Breast epithelium (tissue), 4 donors: ENCODE results near the gene GUCY2F. TPM values are rescaled to one million over a fixed set of nuclear protein-coding genes. Genes with fewer than 3 reads are reported as not detected.

Source experiments
- DNase-seq, 2 donors: peaks; one replicate each; pipeline ENCODE4 v3.0.0-alpha.2; 2019; ENCODE audit warnings: low spot score in 2 of 2
- H3K27ac ChIP-seq, 2 donors: fragments of 200-600 bp; sonication (generic) in 1 of 2; one replicate each; pipeline ENCODE4 v1.5.1; 2016 to 2019; ENCODE audit warnings: mild to moderate bottlenecking in 1 of 2
- H3K27me3 ChIP-seq, 2 donors: fragments of 200-600 bp; sonication (generic) in 1 of 2; one replicate each; pipeline versions ENCODE4 v1.5.1 to v1.6.0; 2017 to 2019; ENCODE audit warnings: control low read depth in 1 of 2, mild to moderate bottlenecking in 1 of 2
- H3K36me3 ChIP-seq: fragments of 200-600 bp; one replicate; pipeline ENCODE4 v1.5.1; 2019
- H3K4me1 ChIP-seq, 2 donors: fragments of 200-600 bp; sonication (generic); one replicate each; pipeline ENCODE4 v1.5.1; 2016 to 2019; ENCODE audit warnings: control low read depth in 1 of 2
- H3K4me3 ChIP-seq, 3 donors: fragments of 200-600 bp; sonication (generic); 1 replicate in 2 of 3; 2 replicates in 1 of 3; pipeline ENCODE4 v1.5.1; 2016 to 2019; ENCODE audit warnings: mild to moderate bottlenecking in 3 of 3, moderate library complexity in 2 of 3
- H3K9me3 ChIP-seq, 2 donors: fragments of 200-600 bp; sonication (generic) in 1 of 2; one replicate each; pipeline ENCODE4 v1.5.1; 2016 to 2019; ENCODE audit warnings: control low read depth in 1 of 2
- POLR2A ChIP-seq: fragments of 450-650 bp; IDR thresholded peaks from one replicate; pipeline ENCODE4 v1.6.1; 2016; ENCODE audit warnings: antibody characterized with exemption, mild to moderate bottlenecking, moderate library complexity
- POLR2AphosphoS5 ChIP-seq, 3 donors: sonication (generic); formaldehyde crosslinking; IDR thresholded peaks; one replicate each; pipeline ENCODE4 v1.6.1; 2017; ENCODE audit warnings: antibody characterized with exemption in 3 of 3
- intact Hi-C: fragments of 100-400 bp; cut with DNase I; formaldehyde crosslinking; loops from one replicate; pipeline ENCODE4 v1.15.1; 2023; ENCODE audit warnings: low total_unique reads
- total RNA-seq, 3 donors: library from RNA; depleted of rRNA; stranded (reverse); fragments of >200 nt; gene quantifications; one replicate each; pipeline ENCODE4 v1.1.0, GENCODE V29; 2016
- TF ChIP-seq, protein P1 (sequence below), 3 donors: fragments of 450-650 bp; IDR thresholded peaks; one replicate each; pipeline ENCODE4 v1.5.1; 2016 to 2017; ENCODE audit warnings: antibody characterized with exemption in 3 of 3, mild to moderate bottlenecking in 3 of 3, moderate library complexity in 3 of 3

GUCY2F gene
- total RNA-seq = not detected

DNA sequence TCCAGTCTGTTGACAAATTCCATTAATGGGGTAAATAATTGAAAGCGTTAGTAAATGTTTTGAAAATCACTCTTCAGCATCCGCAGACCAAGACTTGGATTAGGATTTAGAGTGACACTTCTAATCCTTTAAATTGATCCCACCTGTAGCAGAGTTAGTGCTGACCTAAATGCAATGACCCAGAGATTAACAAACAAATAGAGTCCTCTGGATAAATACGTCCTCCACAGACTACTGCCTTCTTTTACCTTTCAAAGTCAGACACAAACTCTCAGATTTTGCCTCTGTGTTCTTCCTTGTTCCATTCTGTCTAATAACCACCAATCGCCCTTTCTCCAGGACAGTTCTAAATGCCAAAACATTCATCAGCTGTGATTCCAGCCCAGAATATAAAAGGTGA lies at the start of gene GUCY2F:
Gene GUCY2F, minus strand, starts transcription at position 101 of the 400 bp plus-strand sequence. CDS start 6,150 bp downstream, outside the sequence.
- intact Hi-C loops = no loop called here
- Histone ChIP-seq H3K9me3 (no peaks in the 10 kb centered on the region), H3K4me1 (no peaks in the 10 kb centered on the region), H3K27me3 (peaks cover 0 to 55% of the 10 kb centered on the region in 2 donors), H3K4me3 (no peak within 1 kb of the TSS), H3K27ac (no peak within 1 kb of the TSS), H3K36me3 (no peaks in the 10 kb centered on the region)
- DNase-seq = no peak
- TF ChIP-seq POLR2AphosphoS5 (IDR thresholded peaks at IDR 0.05) (no peak), POLR2A (no peak)
- TF ChIP-seq, protein P1, sequence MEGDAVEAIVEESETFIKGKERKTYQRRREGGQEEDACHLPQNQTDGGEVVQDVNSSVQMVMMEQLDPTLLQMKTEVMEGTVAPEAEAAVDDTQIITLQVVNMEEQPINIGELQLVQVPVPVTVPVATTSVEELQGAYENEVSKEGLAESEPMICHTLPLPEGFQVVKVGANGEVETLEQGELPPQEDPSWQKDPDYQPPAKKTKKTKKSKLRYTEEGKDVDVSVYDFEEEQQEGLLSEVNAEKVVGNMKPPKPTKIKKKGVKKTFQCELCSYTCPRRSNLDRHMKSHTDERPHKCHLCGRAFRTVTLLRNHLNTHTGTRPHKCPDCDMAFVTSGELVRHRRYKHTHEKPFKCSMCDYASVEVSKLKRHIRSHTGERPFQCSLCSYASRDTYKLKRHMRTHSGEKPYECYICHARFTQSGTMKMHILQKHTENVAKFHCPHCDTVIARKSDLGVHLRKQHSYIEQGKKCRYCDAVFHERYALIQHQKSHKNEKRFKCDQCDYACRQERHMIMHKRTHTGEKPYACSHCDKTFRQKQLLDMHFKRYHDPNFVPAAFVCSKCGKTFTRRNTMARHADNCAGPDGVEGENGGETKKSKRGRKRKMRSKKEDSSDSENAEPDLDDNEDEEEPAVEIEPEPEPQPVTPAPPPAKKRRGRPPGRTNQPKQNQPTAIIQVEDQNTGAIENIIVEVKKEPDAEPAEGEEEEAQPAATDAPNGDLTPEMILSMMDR (IDR thresholded peaks at IDR 0.05) = no peak

DNA sequence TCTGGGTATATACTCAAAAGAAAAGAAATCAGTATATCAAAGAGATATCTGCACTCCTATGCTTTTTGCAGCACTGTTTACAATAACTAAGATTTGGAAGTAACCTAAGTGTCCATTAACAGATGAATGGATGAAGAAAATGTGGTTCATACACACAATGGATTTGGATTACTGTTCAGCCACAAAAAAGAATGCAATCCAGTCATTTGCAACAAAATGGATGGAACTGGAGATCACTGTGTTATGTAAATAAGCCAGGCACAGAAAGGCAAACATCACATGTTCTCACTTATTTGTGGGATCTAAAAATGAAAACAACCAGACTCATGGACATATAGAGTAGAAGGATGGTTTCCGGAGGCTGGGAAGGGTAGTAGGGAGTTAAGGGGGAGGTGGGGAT lies 37.1 kb upstream of the GUCY2F start:
- TF ChIP-seq POLR2AphosphoS5 (IDR thresholded peaks at IDR 0.05) = no peak
- no peak for TF ChIP-seq POLR2A
- TF ChIP-seq, protein P1 (IDR thresholded peaks at IDR 0.05) = no peak
- H3K4me1 ChIP-seq = no peaks in the 10 kb centered on the region
- H3K27ac ChIP-seq = no peak overlapping the region
- no peaks in the 10 kb centered on the region for H3K9me3 ChIP-seq
- intact Hi-C loops = no loop called here
- H3K4me3 ChIP-seq = no peak overlapping the region
- H3K36me3 ChIP-seq = no peaks in the 10 kb centered on the region
- H3K27me3 ChIP-seq = peaks cover 0 to 6% of the 10 kb centered on the region in 2 donors
- DNase-seq = no peak

DNA sequence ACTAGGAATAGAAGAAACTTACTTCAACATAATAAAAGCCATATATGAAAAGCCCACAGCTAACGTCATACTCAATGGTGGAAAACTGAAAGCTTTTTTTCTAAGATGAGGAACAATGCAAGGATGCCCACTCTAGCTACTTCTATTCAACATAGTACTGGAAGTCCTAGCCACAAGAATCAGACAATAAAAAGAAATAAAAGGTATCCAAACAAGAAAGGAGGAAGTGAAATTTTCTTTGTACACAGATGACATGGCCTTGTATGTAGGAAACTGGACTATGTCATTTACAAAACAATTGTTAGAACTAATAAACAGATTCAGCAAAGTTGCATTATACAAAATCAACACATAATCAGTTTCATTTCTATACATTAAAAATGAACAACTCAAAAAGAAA lies 29.2 kb upstream of the GUCY2F start:
- no peak for DNase-seq
- H3K27me3 ChIP-seq = peaks cover 0 to 33% of the 10 kb centered on the region in 2 donors
- no peaks in the 10 kb centered on the region for H3K4me1 ChIP-seq
- H3K9me3 ChIP-seq = peaks cover 0 to 8% of the 10 kb centered on the region in 2 donors
- TF ChIP-seq, protein P1 (IDR thresholded peaks at IDR 0.05) = no peak
- no peak for TF ChIP-seq POLR2AphosphoS5 (IDR thresholded peaks at IDR 0.05)
- no peak for TF ChIP-seq POLR2A
- H3K4me3 ChIP-seq = no peak overlapping the region
- no peak overlapping the region for H3K27ac ChIP-seq
- intact Hi-C loops = no loop called here
- no peaks in the 10 kb centered on the region for H3K36me3 ChIP-seq

DNA sequence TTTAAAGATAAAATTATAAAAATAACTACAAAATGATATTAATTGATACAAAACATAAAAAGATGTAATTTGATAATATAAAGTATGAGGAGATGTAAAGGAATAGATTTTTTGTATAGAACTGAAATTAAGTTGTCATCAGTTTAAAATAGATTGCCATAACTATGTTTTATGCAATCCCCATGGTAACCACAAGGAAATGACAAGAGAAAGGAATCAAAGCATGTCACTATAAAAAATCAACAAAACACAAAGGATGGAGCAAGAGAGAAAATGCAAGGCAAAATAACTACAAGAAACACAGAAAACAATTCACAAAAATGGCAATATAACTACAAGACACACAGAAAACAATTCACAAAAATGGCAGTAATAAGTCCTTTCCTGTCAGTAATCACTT lies 27.0 kb upstream of the GUCY2F start:
- H3K27me3 ChIP-seq = peaks cover 0 to 49% of the 10 kb centered on the region in 2 donors
- no peaks in the 10 kb centered on the region for H3K4me1 ChIP-seq
- no peak overlapping the region for H3K4me3 ChIP-seq
- H3K36me3 ChIP-seq = no peaks in the 10 kb centered on the region
- TF ChIP-seq POLR2A = no peak
- TF ChIP-seq, protein P1 (IDR thresholded peaks at IDR 0.05) = no peak
- no peak for TF ChIP-seq POLR2AphosphoS5 (IDR thresholded peaks at IDR 0.05)
- DNase-seq = no peak
- H3K9me3 ChIP-seq = peaks cover 0 to 8% of the 10 kb centered on the region in 2 donors
- intact Hi-C loops = no loop called here
- no peak overlapping the region for H3K27ac ChIP-seq

DNA sequence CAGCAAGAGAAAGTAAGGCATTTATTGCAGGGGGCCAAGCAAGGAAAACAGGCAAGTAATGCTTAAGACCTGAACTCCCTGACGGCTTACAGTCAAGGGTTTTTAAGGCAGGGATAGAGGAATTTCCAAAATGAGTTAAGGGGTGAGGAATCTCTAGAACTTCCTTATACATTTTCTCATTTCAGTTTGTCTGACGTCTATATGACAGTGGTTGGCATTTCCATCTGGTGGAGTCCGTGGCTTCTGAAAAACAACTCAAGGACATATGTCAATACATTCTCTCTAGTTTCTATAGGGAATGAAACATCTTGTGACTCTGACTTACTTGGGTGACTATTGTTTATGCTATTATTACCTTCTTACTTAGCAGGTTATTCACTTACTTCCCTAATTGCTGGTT lies 19.3 kb upstream of the GUCY2F start:
- no peak overlapping the region for H3K27ac ChIP-seq
- DNase-seq = no peak
- H3K4me3 ChIP-seq = no peak overlapping the region
- no peaks in the 10 kb centered on the region for H3K4me1 ChIP-seq
- intact Hi-C loops = no loop called here
- no peaks in the 10 kb centered on the region for H3K9me3 ChIP-seq
- H3K36me3 ChIP-seq = no peaks in the 10 kb centered on the region
- H3K27me3 ChIP-seq = peaks cover 0 to 78% of the 10 kb centered on the region in 2 donors
- TF ChIP-seq, protein P1 (IDR thresholded peaks at IDR 0.05) = no peak
- TF ChIP-seq POLR2A (no peak), POLR2AphosphoS5 (IDR thresholded peaks at IDR 0.05) (no peak)
